Muscle layer of colon (tissue), 2 donors: ENCODE measurements around the gene CDHR3.

Experiments
- H3K27ac ChIP-seq: one replicate; pipeline ENCODE4 v1.7.0; 2013; ENCODE audit warnings: low read depth, mild to moderate bottlenecking, low read length, moderate library complexity
- H3K27me3 ChIP-seq, 2 donors: one replicate each; pipeline ENCODE4 v1.7.0; 2013; ENCODE audit warnings: low read length in 2 of 2, mild to moderate bottlenecking in 2 of 2; ENCODE audit not compliant: insufficient read depth in 2 of 2, control insufficient read depth in 1 of 2
- H3K36me3 ChIP-seq: one replicate; pipeline ENCODE4 v1.7.0; 2013; ENCODE audit warnings: mild to moderate bottlenecking, low read length; ENCODE audit not compliant: insufficient read depth
- H3K4me1 ChIP-seq: one replicate; pipeline ENCODE4 v1.7.0; 2013; ENCODE audit warnings: mild to moderate bottlenecking, low read length; ENCODE audit not compliant: insufficient read depth
- H3K4me3 ChIP-seq, 2 donors: one replicate each; pipeline ENCODE4 v1.7.0; 2013; ENCODE audit warnings: low read length in 2 of 2, low read depth in 1 of 2, mild to moderate bottlenecking in 1 of 2, moderate library complexity in 1 of 2
- H3K9ac ChIP-seq: one replicate; pipeline ENCODE4 v1.7.0; 2013; ENCODE audit warnings: low read length
- H3K9me3 ChIP-seq: one replicate; pipeline ENCODE4 v1.7.0; 2013; ENCODE audit warnings: mild to moderate bottlenecking, low read length
- donor health status: abdominal sarcoma.
- donor health status: Adenocarcinoma of cecum.

Gene CDHR3

GRCh38 chr7:105985672-105986215, 22.7 kb downstream of the CDHR3 start:
- no peaks in the 10 kb centered on the region for H3K36me3 ChIP-seq
- no peak overlapping the region for H3K9ac ChIP-seq
- H3K27ac ChIP-seq: no peak overlapping the region
- H3K27me3 ChIP-seq: no peaks in the 10 kb centered on the region
- H3K9me3 ChIP-seq: no peaks in the 10 kb centered on the region
- H3K4me3 ChIP-seq: no peak overlapping the region
- H3K4me1 ChIP-seq: no peaks in the 10 kb centered on the region

DNA sequence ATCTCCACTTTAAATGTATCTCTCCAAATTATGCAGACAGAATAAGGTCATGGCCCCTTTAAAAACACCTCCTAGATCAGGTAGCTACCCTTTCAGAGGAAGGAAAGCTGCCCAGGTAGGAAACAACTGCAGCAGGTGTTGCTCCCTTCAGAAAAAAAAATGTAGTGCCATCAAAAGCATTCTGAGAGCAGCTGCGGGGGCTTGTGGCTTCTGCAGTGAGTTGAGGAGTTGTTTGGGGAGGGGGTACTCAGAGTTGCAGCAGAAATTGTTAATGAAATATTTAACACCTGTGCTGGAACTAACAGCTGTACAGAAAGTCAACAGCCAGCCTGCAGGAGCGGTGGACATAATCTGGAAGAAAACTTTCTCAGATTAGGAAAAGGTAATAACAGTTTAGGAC, 24.0 kb downstream of the CDHR3 start:
- no peaks in the 10 kb centered on the region for H3K27me3 ChIP-seq
- no peaks in the 10 kb centered on the region for H3K4me1 ChIP-seq
- H3K9me3 ChIP-seq: no peaks in the 10 kb centered on the region
- H3K27ac ChIP-seq: no peak overlapping the region
- H3K4me3 ChIP-seq: no peak overlapping the region
- no peaks in the 10 kb centered on the region for H3K36me3 ChIP-seq
- H3K9ac ChIP-seq: no peak overlapping the region

GRCh38 chr7:105988276-105988675, 25.2 kb downstream of the CDHR3 start:
- H3K4me3 ChIP-seq: no peak overlapping the region
- H3K27me3 ChIP-seq: no peaks in the 10 kb centered on the region
- H3K9me3 ChIP-seq: no peaks in the 10 kb centered on the region
- H3K27ac ChIP-seq: no peak overlapping the region
- H3K4me1 ChIP-seq: no peaks in the 10 kb centered on the region
- no peaks in the 10 kb centered on the region for H3K36me3 ChIP-seq
- H3K9ac ChIP-seq: no peak overlapping the region

GRCh38 chr7:105989191-105989590, 26.1 kb downstream of the CDHR3 start:
- no peaks in the 10 kb centered on the region for H3K9me3 ChIP-seq
- no peaks in the 10 kb centered on the region for H3K4me1 ChIP-seq
- no peak overlapping the region for H3K4me3 ChIP-seq
- no peak overlapping the region for H3K9ac ChIP-seq
- no peaks in the 10 kb centered on the region for H3K36me3 ChIP-seq
- H3K27me3 ChIP-seq: no peaks in the 10 kb centered on the region
- H3K27ac ChIP-seq: no peak overlapping the region

DNA sequence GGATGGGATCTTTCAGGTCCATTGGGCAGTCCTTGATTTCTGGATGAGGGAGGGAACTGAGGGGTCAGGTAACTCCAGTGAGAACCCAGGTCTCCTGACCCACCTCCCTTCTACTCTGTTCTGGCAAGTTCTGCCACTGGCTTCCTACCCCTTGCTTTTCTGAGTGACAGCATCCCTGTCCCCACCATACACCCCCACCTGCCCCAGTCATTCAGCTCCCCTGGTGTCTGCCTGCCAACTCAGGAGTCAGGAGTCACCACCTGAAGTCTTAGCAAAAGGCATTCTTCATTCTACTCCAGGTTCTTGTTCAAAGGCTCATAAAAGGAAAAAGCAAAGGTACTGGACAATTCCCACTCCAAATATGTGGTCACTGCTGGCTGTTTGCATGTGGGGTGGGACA, 26.6 kb downstream of the CDHR3 start:
- Histone ChIP-seq H3K9ac (no peak overlapping the region), H3K9me3 (no peaks in the 10 kb centered on the region), H3K4me1 (no peaks in the 10 kb centered on the region), H3K27ac (no peak overlapping the region), H3K4me3 (no peak overlapping the region), H3K27me3 (no peaks in the 10 kb centered on the region), H3K36me3 (no peaks in the 10 kb centered on the region)

DNA sequence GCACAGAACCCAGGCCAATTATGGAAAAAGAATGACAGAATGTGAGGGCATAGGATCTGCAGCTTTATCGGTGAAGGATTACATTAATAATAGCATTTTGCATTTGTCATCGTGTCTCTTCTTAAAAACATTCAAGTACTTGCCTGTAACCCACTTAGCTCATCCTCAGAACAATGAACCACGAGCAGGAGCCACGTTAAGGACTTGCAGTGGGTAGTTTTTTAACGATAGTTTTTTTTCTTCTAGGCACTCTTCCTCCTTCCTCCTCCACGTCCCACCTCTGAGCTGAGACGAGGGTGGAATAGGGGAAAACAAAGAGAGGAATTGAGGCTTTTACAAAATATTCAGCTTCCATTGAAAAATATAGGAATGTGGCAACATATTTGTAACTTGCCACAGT, 27.1 kb downstream of the CDHR3 start:
- Histone ChIP-seq H3K36me3 (no peaks in the 10 kb centered on the region), H3K4me1 (no peaks in the 10 kb centered on the region), H3K27me3 (no peaks in the 10 kb centered on the region), H3K27ac (no peak overlapping the region), H3K4me3 (no peak overlapping the region), H3K9ac (no peak overlapping the region), H3K9me3 (no peaks in the 10 kb centered on the region)

DNA sequence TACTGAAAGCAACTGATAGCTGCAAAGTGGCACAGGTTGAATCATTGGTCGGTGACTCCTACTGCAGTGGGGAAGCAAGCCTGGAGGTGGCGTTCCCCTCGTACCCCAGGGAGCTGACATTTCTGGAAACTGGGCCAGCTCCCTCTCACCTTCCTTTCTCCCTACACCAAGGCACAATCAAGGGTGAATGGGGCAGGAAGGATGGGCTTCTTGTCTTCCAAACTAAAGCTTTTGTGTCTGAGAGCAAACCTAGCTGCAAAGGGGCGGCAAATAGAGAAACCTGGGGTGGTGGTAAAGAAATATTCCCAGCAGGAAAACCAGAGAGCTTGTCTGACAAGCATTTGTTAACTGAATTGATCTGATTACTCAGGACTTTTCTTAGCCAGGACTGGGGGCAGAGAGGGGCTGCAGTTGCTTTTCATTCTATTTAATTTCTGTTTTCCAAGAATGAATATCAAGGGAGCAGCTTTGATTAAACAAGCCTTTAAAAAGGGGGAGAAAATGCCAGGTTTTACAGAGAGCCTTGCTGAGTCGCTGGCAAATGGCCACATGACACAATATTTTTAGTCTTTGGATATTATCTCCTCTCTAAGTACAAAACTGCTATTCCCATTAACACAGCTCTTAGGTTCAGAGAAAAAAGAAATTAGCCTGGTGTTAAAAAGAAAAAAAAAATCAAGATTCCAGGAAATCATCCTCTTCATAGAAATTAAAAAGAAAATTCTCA, 27.8 kb downstream of the CDHR3 start:
- no peak overlapping the region for H3K9ac ChIP-seq
- H3K4me3 ChIP-seq: no peak overlapping the region
- no peaks in the 10 kb centered on the region for H3K27me3 ChIP-seq
- H3K27ac ChIP-seq: no peak overlapping the region
- no peaks in the 10 kb centered on the region for H3K9me3 ChIP-seq
- H3K36me3 ChIP-seq: no peaks in the 10 kb centered on the region
- no peaks in the 10 kb centered on the region for H3K4me1 ChIP-seq

DNA sequence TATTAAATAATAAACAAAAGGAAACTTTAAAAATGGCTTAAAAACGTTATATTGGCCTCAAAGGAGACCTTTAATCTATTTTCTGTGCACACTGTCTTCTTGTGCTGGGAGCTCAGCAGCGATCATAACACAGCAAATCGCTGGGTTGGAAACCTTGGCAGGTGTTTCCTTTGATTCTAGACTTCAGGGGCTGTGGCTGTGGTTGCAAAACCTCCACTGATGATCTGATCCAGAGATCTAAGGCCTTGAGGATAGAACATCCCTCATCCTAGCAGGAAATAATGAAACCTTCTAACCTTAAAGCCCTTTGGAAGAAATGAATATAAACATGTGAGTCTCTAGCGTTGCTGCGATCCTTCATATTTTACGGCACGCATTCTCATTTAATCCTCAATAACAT, 29.8 kb downstream of the CDHR3 start:
- H3K36me3 ChIP-seq: peaks cover 4% of the 10 kb centered on the region
- no peak overlapping the region for H3K4me3 ChIP-seq
- H3K27me3 ChIP-seq: no peaks in the 10 kb centered on the region
- H3K9me3 ChIP-seq: no peaks in the 10 kb centered on the region
- H3K4me1 ChIP-seq: no peaks in the 10 kb centered on the region
- H3K27ac ChIP-seq: no peak overlapping the region
- H3K9ac ChIP-seq: no peak overlapping the region

DNA sequence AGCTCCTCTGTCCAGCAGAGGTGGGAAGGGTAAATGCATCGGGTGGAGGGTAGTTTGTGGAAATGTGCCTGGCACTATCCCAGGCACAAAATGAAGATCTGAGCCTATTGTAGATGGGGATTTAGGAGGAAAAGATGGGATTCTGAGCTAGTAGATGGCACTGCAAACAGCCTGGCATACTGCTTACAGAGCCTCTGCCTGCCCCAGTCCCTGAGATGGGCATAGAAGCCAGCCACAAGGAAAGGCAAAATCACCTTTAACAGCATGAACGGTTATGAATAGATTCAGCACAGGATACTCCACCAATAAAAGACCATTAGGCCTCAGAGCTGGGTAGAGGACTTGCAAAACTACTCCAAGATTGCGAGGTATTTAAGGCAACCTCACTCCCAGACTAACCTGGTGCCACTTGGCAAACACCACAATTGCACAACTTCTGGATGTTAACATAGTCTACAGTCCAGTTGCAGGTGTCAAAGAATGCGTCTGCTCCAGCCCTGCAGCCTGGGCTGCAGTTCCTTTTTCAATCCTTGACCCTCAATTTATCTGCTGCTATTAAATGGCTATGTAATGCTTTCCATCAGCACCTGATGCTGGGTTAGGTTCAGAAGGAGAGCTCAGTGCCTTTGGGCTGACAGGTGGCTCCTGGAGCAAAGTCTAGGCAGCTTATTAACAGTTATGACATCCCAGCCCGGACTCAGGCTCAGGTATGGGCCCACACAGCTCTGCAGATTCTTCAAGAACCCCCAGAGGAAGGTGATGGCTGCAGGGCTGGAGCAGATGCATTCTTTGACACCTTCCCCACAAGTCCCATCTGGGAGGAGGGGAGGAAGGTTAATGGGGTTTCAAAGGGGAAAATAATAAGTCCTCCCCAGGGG, 34.0 kb downstream of the CDHR3 start:
- Histone ChIP-seq H3K36me3 (peaks cover 4% of the 10 kb centered on the region), H3K4me3 (no peak overlapping the region), H3K9me3 (no peaks in the 10 kb centered on the region), H3K4me1 (peaks cover 6% of the 10 kb centered on the region), H3K27me3 (no peaks in the 10 kb centered on the region), H3K9ac (no peak overlapping the region), H3K27ac (no peak overlapping the region)

GRCh38 chr7:105999256-105999655, 36.2 kb downstream of the CDHR3 start:
- Histone ChIP-seq H3K4me1 (peaks cover 6% of the 10 kb centered on the region), H3K9ac (no peak overlapping the region), H3K36me3 (peaks cover 4% of the 10 kb centered on the region), H3K4me3 (no peak overlapping the region), H3K9me3 (no peaks in the 10 kb centered on the region), H3K27ac (no peak overlapping the region), H3K27me3 (no peaks in the 10 kb centered on the region)

- Histone ChIP-seq H3K9me3 (no peaks in the 10 kb centered on the region), H3K4me3 (no peak overlapping the region), H3K9ac (no peak overlapping the region), H3K27me3 (no peaks in the 10 kb centered on the region), H3K4me1 (peaks cover 6% of the 10 kb centered on the region), H3K27ac (no peak overlapping the region), H3K36me3 (peaks cover 4% of the 10 kb centered on the region)
These were observed 38.1 kb downstream of the CDHR3 start for GRCh38 chr7:106001196-106001595.
